ENCODE results near the gene ANKS4B.

DNA sequence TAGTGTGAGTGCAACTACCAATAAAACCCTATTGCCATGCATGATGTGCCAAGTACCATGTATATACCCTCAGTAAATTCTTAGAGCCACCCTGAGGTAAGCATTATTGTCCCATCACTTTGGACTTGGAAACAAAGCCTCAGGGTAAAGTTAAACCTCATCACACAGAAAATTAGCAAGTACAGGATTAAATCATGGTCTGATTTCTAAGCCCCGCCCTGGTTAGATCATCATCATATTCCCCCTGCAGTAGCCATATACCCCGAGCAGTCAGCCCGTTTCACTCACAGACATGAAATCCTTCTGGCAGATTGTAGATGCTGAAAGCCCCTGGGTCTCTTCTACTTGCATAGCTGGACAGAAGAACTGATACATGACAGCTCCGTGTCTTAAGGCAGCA, 26.9 kb upstream of the ANKS4B start:
- TF ChIP-seq SMC3 (conservative IDR thresholded peaks at IDR 0.05; ENCODE audit: poor library complexity) (no peak), POLR2AphosphoS5 (IDR thresholded peaks at IDR 0.05) (no peak)
- TF ChIP-seq, protein P1, sequence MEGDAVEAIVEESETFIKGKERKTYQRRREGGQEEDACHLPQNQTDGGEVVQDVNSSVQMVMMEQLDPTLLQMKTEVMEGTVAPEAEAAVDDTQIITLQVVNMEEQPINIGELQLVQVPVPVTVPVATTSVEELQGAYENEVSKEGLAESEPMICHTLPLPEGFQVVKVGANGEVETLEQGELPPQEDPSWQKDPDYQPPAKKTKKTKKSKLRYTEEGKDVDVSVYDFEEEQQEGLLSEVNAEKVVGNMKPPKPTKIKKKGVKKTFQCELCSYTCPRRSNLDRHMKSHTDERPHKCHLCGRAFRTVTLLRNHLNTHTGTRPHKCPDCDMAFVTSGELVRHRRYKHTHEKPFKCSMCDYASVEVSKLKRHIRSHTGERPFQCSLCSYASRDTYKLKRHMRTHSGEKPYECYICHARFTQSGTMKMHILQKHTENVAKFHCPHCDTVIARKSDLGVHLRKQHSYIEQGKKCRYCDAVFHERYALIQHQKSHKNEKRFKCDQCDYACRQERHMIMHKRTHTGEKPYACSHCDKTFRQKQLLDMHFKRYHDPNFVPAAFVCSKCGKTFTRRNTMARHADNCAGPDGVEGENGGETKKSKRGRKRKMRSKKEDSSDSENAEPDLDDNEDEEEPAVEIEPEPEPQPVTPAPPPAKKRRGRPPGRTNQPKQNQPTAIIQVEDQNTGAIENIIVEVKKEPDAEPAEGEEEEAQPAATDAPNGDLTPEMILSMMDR (IDR thresholded peaks at IDR 0.05; ENCODE audit: poor library complexity, severe bottlenecking) = no peak
